ENCODE results near the gene SMG6. TPM values are rescaled to one million over a fixed set of nuclear protein-coding genes. Genes with fewer than 3 reads are reported as not detected.
A peak's percentile ranks its signal among the peaks of the same experiment; 100 is the strongest.

The SMG6 gene
- total and polyA plus RNA-seq, 2 of the 13 experiments (the other 11 are each of a cell fraction or from before 2014, with no cell fraction given): 4.6 to 14.6 TPM

- no peak for FAIRE-seq
- CTCF ChIA-PET (ENCODE audit: low intra/inter-chr PET ratio, low total read pairs): no interaction called here
Measured at GRCh38 chr17:2241823-2242222, 61.8 kb downstream of the SMG6 start.

More at GRCh38 chr17:2241823-2242222, 61.8 kb downstream of the SMG6 start:
- Histone ChIP-seq H3K4me3 (replicated peaks in 1 of 3; ENCODE audit: insufficient read depth in 1 of 3, low read depth in 2 of 3, low read length in 3 of 3) (no peak overlapping the region), H3K27me3 (ENCODE audit: control insufficient read depth in 1 of 2, insufficient read depth in 2 of 2, low read length in 2 of 2) (no peaks in the 10 kb centered on the region), H3K9ac (ENCODE audit: insufficient read depth, low read depth, low read length) (no peak overlapping the region), H2AFZ (ENCODE audit: low read length) (no peak overlapping the region), H4K20me1 (ENCODE audit: insufficient read depth, low read length) (no peaks in the 10 kb centered on the region), H3K79me2 (ENCODE audit: insufficient read depth, low read length) (no peaks in the 10 kb centered on the region), H3K27ac (ENCODE audit: extremely low read length, insufficient read depth, low read length) (no peak overlapping the region), H3K36me3 (replicated peaks in 1 of 2; ENCODE audit: control insufficient read depth in 1 of 2, insufficient read depth in 2 of 2, low read length in 2 of 2) (peaks cover 8 to 57% of the 10 kb centered on the region in 2 experiments; a peak in 4 of 5 replicates), H3K9me3 (ENCODE audit: low read length) (no peaks in the 10 kb centered on the region), H3K4me2 (ENCODE audit: low read depth, low read length) (no peak overlapping the region), H3K4me1 (ENCODE audit: insufficient read depth, low read length) (no peaks in the 10 kb centered on the region)
- ATAC-seq: no peak
- no TSS peak for BruUV-seq (replicated peaks)
- 97% methylated on average over 5 of the region's 5 CpGs for WGBS (ENCODE audit: low lambda C conversion rate)
- POLR2A ChIA-PET: no interaction called here
- in situ Hi-C loops (cut with HindIII; ENCODE audit: extremely low pct_ligation_motif_present, low pct_unique_long_range_greater_than_20kb) (loop anchor here (5.0 to 25.0 kb wide), 2 partner anchors 145 to 330 kb away; no protein-coding TSS in a partner anchor), intact Hi-C loops (cut with micrococcal nuclease; ENCODE audit: unreplicated experiment) (loop anchor here (5.0 kb wide), 2 partner anchors 70 to 370 kb away; no protein-coding TSS in a partner anchor)
- TF ChIP-seq MAFK (conservative IDR thresholded peaks at IDR 0.05 in 1 of 2, IDR thresholded peaks at IDR 0.05 in 1 of 2; ENCODE audit: low read length in 2 of 2) (peak; percentile 73 to 90), ZNF558 (CRISPR knock-in tag; IDR thresholded peaks at IDR 0.05; ENCODE audit: borderline replicate concordance) (no peak), MAFF (IDR thresholded peaks at IDR 0.05; ENCODE audit: low read depth, low read length) (peak; percentile 75), SUZ12 (IDR thresholded peaks at IDR 0.05; ENCODE audit: low read depth, low read length) (no peak), PPARG (CRISPR knock-in tag; conservative IDR thresholded peaks at IDR 0.05) (no peak), ZNF256 (CRISPR knock-in tag; conservative IDR thresholded peaks at IDR 0.05) (no peak), DNMT1 (CRISPR knock-in tag; IDR thresholded peaks at IDR 0.05) (no peak), THAP7 (CRISPR knock-in tag; IDR thresholded peaks at IDR 0.05) (no peak), EEA1 (CRISPR knock-in tag; IDR thresholded peaks at IDR 0.05; ENCODE audit: borderline replicate concordance) (no peak), STAT5B (CRISPR knock-in tag; IDR thresholded peaks at IDR 0.05) (no peak)
- TF ChIP-seq, protein P1, sequence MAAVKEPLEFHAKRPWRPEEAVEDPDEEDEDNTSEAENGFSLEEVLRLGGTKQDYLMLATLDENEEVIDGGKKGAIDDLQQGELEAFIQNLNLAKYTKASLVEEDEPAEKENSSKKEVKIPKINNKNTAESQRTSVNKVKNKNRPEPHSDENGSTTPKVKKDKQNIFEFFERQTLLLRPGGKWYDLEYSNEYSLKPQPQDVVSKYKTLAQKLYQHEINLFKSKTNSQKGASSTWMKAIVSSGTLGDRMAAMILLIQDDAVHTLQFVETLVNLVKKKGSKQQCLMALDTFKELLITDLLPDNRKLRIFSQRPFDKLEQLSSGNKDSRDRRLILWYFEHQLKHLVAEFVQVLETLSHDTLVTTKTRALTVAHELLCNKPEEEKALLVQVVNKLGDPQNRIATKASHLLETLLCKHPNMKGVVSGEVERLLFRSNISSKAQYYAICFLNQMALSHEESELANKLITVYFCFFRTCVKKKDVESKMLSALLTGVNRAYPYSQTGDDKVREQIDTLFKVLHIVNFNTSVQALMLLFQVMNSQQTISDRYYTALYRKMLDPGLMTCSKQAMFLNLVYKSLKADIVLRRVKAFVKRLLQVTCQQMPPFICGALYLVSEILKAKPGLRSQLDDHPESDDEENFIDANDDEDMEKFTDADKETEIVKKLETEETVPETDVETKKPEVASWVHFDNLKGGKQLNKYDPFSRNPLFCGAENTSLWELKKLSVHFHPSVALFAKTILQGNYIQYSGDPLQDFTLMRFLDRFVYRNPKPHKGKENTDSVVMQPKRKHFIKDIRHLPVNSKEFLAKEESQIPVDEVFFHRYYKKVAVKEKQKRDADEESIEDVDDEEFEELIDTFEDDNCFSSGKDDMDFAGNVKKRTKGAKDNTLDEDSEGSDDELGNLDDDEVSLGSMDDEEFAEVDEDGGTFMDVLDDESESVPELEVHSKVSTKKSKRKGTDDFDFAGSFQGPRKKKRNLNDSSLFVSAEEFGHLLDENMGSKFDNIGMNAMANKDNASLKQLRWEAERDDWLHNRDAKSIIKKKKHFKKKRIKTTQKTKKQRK (IDR thresholded peaks at IDR 0.05; ENCODE audit: low read length): no peak
- DNase-seq (ENCODE audit: low spot score): no peak

Measured in HepG2 (cell line).